GM21717 (cell line): Measurements from ENCODE around the gene KMT2B.
"Not testable (repeated sequence)": the region's sequence is repeated elsewhere in the genome, so short reads cannot be mapped to it uniquely, and the experiment has no call there.

Source experiments
- ATAC-seq: cut with Tn5 transposase; IDR thresholded peaks from one replicate; pipeline ENCODE4 v1.9.1; 2021; ENCODE audit warnings: mild to moderate bottlenecking, moderate library complexity; ENCODE audit not compliant: unreplicated experiment

The KMT2B gene, protein sequence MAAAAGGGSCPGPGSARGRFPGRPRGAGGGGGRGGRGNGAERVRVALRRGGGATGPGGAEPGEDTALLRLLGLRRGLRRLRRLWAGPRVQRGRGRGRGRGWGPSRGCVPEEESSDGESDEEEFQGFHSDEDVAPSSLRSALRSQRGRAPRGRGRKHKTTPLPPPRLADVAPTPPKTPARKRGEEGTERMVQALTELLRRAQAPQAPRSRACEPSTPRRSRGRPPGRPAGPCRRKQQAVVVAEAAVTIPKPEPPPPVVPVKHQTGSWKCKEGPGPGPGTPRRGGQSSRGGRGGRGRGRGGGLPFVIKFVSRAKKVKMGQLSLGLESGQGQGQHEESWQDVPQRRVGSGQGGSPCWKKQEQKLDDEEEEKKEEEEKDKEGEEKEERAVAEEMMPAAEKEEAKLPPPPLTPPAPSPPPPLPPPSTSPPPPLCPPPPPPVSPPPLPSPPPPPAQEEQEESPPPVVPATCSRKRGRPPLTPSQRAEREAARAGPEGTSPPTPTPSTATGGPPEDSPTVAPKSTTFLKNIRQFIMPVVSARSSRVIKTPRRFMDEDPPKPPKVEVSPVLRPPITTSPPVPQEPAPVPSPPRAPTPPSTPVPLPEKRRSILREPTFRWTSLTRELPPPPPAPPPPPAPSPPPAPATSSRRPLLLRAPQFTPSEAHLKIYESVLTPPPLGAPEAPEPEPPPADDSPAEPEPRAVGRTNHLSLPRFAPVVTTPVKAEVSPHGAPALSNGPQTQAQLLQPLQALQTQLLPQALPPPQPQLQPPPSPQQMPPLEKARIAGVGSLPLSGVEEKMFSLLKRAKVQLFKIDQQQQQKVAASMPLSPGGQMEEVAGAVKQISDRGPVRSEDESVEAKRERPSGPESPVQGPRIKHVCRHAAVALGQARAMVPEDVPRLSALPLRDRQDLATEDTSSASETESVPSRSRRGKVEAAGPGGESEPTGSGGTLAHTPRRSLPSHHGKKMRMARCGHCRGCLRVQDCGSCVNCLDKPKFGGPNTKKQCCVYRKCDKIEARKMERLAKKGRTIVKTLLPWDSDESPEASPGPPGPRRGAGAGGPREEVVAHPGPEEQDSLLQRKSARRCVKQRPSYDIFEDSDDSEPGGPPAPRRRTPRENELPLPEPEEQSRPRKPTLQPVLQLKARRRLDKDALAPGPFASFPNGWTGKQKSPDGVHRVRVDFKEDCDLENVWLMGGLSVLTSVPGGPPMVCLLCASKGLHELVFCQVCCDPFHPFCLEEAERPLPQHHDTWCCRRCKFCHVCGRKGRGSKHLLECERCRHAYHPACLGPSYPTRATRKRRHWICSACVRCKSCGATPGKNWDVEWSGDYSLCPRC (N-terminal part only)

DNA sequence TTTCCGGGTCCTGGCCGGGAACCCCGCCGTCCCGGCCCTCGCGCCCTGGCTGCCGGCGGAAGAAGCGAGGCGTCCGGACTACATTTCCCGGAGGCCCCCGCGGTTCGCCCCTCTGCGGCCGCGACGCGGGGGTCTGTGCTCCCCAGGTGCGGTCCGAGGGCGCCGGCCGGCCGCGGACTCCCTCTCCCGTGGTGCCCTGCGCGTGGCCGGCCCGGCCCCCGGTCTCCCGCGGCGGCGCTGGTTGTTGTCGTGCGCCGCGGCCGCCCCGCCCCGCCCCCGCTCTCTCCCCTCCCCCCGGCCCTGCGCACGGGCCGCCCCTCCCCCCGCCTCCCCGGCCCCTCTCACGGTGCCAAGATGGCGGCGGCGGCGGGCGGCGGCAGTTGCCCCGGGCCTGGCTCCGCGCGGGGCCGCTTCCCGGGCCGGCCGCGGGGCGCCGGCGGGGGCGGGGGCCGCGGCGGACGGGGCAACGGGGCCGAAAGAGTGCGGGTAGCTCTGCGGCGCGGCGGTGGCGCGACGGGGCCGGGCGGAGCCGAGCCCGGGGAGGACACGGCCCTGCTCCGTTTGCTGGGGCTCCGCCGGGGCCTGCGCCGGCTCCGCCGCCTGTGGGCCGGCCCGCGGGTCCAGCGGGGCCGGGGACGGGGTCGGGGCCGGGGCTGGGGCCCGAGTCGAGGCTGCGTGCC lies at the start of gene KMT2B:
Gene KMT2B (plus strand): TSS at position 339 of the 680 bp plus-strand sequence. CDS start 16 bp downstream, at position 355.
- ATAC-seq: no peak

GRCh38 chr19:35669566-35669965 lies 48.2 kb upstream of the KMT2B start:
- ATAC-seq: no peak

DNA sequence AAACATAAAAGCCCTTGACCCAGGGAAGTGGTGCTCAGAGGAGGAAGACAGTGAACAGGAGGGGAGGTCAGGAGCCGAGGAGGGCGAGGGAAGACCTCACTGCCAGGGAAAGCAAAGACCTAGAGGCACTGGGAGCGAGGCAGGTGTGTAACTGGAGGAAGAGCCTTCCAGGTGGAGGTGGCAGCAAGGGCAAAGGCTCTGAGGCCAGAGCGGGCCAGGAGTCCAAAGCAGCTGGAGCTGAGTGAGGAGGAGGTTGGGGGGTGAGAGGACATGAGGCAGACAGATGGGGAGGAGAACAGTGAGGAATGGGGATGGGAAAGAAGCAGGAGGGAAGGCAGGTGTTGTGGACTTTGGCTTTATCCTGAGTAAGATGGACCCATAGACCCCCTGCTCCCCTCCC lies 47.8 kb upstream of the KMT2B start:
- no peak for ATAC-seq

DNA sequence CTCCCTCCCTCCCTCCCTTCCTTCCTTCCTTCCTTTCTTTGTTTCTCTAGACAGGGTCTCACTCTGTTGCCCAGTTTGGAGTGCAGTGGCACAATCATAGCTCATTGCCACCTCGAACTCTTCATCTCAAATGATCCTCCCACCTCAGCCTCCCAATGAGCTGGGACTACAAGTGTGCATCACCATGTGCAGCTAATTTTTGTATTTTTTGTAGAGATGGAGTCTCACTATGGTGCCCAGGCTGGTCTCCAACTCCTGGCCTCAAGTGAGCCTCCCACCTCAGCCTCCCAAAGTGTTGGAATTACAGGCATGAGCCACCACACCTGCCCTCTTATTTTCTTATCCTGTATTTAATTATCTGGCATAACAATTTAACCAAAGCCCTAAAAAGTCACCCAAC lies 47.1 kb upstream of the KMT2B start:
- ATAC-seq: no peak

DNA sequence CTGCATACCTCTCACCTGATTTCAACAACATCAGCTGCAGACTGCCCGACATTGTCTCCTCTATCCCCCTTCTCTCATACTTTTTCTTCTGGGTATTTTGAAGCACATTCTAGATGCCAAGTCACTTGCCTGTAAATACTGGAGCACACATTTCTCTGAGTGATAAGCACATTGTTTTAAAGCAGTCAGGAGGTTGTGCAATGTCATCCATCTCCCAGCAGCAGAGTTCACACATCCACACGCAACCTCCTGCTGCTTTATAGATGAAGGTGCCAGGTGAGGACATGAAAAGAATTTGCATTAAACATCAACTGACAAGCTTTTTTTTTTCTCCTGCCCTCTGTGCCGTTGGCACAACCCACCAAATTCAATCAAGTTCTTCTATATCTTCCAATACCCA lies 46.0 kb upstream of the KMT2B start:
- ATAC-seq: no peak

- no peak for ATAC-seq
These were observed 44.5 kb upstream of the KMT2B start for GRCh38 chr19:35673121-35673804.

DNA sequence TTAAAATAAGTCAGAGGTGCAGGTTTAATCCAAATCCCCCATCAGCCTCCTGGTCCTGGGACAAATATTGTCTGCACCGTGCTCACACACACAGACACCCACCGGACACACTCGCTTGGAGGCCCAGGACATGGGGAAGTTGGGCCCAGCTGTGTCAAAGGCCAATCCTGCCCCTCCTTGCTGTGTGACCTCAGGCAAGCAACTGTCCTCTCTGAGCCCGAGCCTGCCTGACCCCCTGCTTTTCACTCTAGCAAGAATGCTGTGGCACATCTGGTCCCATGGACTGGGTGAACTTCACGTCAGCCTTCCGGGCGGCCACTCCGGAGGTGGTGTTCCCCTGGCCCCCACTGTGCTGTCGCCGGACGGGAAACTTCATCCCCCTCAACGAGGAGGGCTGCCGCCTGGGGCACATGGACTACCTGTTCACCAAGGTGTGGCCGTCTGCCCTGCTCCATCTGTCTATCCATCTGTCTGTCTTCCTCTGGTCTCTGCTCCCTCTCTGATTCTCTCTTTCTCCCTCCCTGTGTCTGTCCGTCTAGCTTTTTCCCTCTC lies 42.1 kb upstream of the KMT2B start:
- ATAC-seq: no peak

- no peak for ATAC-seq
These were observed 28.0 kb upstream of the KMT2B start for GRCh38 chr19:35689836-35690235.

DNA sequence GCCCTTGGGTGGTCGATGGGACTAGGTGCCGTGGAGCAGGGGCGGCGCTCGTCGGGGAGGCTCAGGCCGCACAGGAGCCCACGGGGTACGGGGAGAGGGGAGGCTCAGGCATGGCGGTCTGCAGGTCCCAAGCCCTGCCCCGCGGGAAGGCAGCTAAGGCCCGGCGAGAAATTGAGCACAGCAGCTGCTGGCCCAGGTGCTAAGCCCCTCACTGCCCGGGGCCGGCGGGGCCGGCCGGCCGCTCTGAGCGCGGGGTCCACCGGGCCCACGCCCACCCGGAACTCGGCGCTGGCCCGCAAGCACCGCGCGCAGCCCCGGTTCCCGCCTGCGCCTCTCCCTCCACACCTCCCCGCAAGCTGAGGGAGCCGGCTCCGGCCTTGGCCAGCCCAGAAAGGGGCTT lies 26.7 kb upstream of the KMT2B start:
- ATAC-seq: not testable (repeated sequence)

- no peak for ATAC-seq
These were observed 25.8 kb upstream of the KMT2B start for GRCh38 chr19:35692010-35692409.

DNA sequence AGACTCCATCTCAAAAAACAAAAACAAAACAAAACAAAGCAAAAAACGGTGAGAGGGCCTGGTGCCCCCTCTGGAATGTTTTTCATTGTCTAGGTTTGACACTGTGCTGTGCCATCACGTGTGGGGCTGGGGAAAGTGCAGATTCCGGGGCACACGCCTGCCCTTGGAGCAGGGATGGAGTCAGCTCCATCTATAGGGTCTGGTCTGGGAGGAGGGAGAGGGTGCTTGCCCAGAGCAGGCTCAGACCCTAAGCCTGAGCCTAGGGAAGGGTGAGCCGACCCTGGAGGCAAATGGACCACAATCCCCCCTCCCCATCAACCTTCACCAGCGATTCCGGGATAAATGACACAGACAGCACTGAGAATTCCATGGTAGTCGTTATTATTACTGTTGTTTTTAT lies 24.4 kb upstream of the KMT2B start:
- no peak for ATAC-seq

DNA sequence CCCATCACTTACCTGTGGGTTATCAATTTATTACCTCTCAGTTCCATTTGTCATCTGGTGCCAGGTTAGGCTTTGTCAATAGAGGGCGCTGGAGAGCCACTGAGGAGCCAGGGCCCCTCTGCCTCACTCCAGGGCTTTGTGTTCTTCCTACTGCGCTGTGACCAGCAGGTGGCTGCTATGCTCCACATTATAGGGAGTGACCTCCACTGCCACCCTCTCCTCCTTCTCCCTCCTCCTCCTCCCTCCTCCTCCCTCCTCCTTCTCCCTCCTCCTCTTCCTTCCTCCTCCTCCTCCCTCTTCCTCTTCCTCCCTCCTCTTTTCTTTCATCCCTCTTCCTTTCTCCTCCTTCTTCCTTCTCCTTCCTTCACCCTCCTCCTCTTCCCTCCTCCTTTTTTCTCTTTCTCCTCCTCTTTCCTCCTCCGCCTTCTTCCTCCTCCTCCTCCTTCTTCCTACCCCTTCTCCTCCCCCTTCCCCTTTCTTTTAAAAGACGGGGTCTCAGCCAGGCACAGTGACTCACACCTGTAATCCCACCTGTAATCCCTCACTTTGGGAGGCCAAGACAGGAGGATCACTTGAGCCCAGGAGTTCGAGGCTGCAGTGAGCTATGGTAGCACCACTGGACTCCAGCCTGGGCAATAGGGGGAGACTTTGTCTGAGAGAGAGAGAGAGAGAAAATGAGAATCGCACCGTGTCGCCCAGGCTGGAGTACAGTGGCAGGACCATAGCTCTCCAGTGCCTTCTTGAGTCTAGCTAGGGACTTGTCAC lies 23.8 kb upstream of the KMT2B start:
- peak; percentile 61 for ATAC-seq

- ATAC-seq: no peak
These were observed 21.8 kb upstream of the KMT2B start for GRCh38 chr19:35695895-35696422.

DNA sequence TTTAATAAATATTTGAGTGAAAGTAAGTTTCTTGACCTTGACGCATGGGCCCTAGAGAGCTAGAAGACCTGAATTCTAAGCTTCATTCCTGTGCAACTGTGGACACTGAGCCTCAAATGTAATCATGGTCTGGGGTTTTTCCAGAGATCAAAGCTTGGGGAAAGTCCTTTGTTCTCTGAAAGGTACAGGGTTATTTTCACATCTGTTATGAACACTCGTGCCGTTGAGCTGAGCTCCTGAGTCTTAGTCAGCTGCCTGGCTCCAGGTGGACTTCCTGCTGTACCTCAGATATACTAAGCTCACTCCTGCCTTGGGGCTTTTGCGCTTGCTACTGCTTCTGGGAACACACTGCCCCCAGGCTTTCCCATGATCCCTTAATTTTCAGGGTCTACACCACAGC lies 21.0 kb upstream of the KMT2B start:
- no peak for ATAC-seq

GRCh38 chr19:35702223-35703012 lies 15.4 kb upstream of the KMT2B start:
- ATAC-seq: peak; percentile 84

DNA sequence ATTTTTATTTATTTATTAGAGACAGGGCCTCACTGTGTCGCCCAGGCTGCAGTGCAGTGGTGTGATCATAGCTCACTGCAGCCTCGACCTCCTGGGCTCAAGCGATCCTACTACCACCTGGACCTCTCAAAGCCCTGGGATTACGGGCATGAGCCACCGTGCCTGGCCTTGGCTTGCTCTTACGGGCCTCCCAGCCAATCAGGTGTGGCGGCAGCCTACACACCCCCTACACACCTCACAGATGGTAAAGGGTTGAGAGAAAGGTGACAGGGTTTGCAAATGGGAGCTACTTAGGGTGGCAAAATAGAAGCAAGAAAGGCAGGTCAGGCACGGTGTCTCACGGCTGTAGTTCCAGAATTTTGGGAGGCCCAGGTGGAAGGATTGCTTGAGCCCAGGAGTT lies 14.5 kb upstream of the KMT2B start:
- ATAC-seq: no peak

GRCh38 chr19:35704218-35704617 lies 13.6 kb upstream of the KMT2B start, which contains the start of gene ZBTB32:
ZBTB32 (plus strand) TSS chr19:35704558; CDS start chr19:35714627, 10,069 bp downstream.
- ATAC-seq: no peak

- no peak for ATAC-seq
These were observed 9.4 kb upstream of the KMT2B start for GRCh38 chr19:35708391-35708790.
